SHP77 treated with DMSO at 0.1 percent for 48 hours (cell line): ENCODE results near the gene HELT.
"Not testable (repeated sequence)": the region's sequence is repeated elsewhere in the genome, so short reads cannot be mapped to it uniquely, and the experiment has no call there.

Experiments
- DNase-seq: peaks from one replicate; lab custom pipeline; 2025; lab: John Stamatoyannopoulos, UW

Gene HELT, protein sequence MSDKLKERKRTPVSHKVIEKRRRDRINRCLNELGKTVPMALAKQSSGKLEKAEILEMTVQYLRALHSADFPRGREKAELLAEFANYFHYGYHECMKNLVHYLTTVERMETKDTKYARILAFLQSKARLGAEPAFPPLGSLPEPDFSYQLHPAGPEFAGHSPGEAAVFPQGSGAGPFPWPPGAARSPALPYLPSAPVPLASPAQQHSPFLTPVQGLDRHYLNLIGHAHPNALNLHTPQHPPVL

DNA sequence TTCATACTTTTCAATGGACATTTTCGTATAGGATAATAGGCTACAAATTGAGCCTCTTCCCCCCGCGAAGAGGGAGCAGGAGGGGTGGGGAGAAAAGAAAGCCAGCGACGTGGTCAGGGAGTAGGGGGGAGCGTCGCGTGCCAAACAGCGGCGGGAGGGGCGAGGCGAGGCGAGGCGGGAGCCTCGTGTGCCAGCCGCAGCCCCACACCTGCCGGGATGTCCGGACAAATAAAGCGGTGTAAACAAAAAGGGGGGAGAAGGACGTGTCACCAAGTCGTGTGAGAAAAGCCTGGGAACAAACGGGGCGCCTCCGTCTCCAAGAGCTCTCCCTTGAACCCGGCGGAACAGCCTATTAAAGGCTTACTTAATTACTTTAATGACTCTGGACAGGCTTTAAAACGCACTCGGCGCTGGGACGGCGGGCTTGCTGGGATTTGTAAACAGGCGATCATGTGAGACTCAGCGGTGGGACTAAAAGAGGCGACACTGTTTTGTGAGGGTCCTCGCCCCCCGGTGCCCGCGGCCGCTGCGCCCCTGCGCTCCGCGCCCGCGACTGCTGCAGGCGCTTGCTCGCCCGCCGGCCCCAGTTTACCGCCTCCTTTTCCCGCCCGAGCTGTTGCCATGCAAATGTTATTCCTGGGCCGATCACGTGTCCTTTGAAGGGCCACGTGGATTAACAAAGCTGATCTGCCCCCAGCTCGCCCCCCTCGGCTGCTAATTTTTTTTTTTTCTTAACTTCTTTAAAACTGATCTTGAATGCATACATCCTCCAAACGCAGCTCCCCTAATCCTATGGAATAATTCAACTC lies at the start of gene HELT:
TSS of gene HELT (plus strand) at position 527 of the 809 bp plus-strand sequence. CDS start 439 bp downstream, outside the sequence.
- DNase-seq, result no peak

DNA sequence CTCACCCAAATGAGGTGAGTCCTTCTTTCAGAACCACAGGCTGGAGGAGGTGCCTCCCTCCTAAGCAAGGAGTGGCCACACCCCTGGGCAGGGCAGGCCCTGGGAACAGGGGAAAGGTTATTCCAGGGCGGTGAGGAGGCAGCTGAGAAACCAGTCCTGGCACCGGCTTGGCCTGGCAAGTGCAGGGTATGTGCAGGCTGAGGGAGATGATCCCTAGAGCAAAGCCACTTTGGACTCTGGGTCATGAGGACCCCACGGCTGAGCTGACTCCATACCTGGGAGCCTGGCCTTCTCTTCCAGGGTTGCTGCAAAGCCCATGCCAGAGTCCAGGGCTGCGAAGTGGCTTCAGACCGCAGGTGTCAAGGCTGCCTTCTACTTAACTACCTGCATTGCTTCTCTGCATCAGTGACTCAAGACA lies 49.5 kb upstream of the HELT start:
- DNase-seq, result no peak

DNA sequence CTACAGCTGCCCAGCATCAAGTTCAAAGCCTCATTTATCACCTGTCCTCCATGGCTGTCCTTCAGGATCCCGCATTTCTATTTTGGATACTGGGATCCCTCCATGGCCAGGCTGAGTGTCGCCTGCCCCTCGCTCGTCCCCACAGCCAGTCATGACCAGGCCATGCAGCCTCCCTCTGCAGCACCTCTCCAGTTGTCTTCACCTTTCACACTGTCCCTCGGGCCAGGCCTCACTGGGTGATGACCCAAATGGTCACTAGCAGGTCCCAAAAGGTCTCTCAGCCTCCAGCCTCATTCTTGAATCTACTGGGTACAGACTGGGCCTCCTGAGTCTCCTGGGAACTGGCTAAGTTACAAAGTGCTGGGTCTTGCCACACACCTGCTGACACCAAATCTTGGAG lies 48.7 kb upstream of the HELT start:
- DNase-seq, result no peak

DNA sequence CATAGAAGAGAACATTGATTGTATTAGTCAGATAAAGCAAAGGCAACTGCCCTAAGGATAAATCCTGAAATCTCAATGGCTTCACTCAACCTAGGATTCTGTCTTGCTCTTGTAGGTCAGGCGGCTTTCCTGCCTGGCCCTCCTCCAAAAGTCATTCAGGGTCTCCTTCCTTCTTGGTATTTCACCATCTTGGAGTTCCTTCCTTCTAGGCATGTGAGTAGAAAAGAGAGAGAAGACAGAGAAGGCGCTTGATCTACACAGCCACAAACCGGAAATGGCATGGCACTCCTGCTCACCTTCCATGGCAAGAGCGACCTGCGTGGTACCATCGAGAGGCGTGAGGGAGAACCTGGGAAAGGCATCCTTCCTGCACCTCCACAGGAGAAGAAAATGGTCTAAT lies 45.3 kb upstream of the HELT start:
- no peak for DNase-seq

DNA sequence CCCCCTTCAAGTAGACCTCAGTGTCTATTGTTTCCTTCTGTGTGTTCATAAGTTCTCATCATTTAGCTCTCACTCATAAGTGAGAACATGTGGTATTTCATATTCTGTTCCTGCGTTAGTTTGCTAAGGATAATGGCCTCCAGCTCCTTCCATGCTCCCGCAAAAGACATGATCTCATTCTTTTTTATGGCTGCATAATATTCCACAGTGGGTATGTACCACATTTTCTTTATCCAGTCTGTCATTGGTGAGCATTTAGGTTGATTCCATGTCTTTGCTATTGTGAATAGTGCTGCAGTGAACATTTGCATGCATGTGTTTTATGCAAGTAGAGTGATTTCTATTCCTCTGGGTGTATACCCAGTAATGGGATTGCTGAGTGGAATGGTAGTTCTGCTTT lies 41.9 kb upstream of the HELT start:
- DNase-seq, result not testable (repeated sequence)

DNA sequence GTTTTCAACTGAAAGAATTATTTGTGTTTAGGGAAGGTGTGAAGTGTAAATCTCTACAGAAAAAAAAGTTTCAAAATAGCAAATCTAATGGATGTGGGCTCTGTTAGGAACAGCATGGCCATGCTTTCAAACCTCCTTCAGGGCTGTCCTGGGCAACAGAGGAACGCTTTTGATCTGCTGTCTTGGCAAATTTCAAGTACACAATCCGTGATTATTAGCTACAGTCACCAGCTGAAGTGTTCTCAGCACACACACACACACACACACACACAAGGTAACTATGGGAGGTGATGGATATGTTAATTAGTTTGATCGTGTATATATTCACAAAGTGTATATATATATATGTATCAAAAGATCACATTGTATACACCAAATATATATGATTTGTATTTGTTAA lies 40.5 kb upstream of the HELT start:
- no peak for DNase-seq

DNA sequence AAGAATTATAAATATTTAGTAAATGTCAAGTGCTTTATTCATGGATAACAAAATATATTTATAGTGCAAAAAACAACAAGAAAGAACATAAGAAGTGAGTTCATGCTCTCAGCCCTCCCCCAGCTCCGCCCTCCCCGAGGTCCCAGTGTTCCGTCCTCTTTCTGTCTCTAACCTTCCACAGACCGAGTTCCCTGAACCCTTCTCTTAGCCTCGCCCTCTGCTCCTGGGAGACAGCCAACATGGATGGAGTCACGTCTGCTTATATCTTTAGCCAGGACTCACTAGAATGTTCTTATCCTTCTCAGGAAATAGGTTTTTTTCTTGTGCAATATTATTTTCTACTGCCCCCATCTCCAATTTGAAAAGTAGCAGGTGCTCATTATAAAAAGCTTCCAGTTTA lies 40.1 kb upstream of the HELT start:
- no peak for DNase-seq

DNA sequence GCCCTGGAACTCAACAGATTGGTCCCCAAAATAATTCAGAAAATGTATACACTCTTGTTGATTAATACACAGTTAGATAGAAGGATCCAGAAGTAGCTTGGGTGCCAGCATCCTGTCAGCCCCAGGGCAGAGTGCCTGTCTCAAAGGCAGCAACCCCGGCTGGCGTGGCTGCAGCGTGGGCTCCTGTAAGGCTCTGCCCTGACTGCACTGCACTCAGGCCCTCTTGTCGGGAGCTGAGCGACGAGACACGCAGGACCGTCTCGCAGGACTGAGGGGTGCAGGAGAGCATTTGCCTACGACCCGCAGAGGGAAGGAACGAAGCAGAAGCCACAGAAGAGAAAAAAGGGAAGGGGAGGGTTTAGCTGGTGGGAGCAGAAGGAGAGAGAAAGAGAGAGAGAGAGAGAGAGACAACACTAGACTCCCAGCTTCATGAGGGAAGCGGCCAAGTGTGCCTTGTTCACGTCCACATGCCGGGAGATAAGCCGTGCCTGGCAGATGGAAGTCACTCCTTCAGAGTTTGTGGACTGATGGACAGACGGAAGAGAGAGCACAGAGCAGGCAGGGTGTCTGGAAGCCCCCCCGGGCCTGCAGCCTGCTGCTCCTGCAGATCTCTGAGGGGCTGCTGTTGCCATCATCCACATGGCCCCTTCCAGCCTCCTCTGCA lies 38.7 kb upstream of the HELT start:
- DNase-seq, result no peak

DNA sequence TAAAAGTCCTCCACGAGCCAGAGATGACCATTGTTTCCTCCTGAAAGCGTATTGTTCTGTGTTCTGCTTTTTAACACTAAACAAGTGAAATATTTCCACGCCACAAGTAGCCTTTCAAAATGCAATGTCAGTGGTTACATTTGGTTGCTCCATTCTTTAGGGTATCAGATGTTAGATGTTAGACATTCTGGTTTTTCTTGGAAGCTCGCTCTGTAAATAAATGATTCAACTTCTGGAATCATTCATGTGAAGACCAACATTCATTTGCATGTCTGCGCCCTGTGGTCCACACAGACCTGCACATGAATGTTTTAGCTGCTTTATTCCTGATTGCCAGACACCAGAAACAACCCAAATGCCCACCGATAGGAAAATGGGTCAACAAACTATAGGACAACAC lies 38.0 kb upstream of the HELT start:
- DNase-seq, result no peak

DNA sequence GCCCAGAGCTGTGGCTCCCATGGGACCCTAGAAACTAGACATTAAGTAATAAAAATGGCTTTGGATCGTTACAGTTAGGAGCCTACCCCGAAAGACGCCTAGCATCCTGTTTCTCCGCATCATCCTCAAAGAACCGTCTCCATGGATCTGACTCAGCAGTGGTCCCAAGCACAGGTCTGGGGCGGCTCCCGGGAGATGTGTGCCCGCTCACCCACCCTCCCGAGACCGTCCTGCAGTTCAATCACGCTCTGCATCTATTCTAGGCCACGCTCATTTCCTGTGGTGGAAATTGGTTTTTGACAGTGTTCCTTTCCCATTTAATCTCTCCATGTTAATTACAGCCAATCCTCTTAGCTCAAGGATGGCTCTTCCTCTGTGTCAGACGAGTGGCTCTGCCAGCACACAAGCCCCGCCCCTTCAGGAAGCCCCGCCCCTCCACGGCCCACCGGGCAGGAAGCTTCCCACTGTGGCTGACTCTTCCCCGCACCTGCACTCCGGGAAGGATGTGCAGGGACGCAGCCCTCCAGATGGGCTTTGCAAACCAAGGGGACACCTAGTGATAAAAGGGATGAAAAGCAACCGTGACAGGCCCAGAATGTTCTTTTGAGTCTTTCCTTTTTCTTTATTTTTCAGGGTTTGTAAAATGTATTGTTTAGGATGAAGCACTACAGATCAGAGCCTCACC lies 34.5 kb upstream of the HELT start:
- DNase-seq, result no peak

DNA sequence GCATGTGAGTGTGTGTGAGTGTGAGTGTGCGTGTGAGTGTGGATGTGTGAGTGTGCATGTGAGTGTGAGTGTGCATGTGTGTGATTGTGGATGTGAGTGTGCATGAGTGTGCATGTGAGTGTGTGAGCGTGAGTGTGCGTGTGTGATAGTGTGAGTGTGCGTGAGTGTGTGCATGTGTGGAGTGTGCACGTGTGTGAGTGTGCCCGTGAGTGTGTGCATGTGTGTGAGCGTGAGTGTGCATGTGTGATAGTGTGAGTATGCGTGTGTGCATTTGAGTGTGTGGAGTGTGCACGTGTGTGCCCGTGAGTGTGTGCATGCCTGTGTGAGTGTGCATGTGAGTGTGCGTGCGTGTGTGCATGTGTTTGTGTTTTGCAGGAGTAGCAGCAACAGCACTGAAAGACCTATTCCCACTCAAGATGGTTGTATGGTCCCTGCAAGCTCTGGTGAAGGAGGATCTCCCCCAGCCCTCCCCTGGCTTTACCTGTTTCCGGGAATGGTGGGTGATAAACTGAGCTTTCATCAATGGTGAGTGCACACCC lies 30.7 kb upstream of the HELT start:
- DNase-seq, result no peak

DNA sequence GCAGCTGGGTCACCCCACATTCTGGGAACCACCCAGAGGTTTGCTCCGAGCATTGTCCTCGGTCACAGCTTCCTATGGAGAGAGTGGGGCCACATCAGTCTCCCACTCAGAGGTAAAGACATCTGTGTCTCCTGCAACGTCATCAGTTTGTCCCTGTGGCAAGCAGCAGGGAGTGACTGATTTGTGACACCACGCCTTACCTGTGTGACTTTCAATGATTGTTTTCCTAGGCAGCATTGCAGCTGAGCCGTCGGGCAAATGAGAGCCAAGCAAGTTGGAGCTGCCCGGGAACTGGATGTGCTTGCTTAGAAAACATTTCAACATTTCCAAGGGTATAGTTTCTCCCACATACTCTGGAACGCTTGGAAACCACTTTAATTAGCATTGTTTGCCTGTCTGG lies 29.7 kb upstream of the HELT start:
- DNase-seq, result no peak

DNA sequence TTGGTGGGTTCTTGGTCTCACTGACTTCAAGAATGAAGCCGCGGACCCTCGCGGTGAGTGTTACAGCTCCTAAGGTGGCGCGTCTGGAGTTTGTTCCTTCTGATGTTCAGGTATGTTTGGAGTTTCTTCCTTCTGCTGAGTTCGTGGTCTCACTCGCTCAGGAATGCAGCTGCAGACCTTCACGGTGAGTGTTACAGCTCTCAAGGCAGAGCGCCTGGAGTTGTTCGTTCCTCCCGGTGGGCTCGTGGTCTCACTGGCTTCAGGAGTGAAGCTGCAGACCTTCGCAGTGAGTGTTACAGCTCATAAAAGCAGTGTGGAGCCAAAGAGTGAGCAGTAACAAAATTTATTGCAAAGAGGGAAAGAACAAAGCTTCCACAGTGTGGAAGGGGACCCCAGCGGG lies 29.0 kb upstream of the HELT start:
- not testable (repeated sequence) for DNase-seq

DNA sequence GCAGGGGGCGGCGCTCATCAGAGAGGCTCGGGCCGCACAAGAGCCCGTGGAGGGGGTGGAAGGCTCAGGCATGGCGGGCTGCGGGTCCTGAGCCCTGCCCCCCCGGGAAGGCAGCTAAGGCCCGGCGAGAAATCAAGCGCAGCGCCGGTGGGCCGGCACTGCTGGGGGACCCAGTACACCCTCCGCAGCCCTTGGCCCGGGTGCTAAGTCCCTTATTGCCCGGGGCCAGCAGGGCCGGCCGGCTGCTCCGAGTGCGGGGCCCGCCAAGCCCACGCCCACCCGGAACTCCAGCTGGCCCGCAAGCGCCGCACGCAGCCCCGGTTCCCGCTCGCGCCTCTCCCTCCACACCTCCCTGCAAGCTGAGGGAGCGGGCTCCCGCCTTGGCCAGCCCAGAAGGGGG lies 28.2 kb upstream of the HELT start:
- not testable (repeated sequence) for DNase-seq

DNA sequence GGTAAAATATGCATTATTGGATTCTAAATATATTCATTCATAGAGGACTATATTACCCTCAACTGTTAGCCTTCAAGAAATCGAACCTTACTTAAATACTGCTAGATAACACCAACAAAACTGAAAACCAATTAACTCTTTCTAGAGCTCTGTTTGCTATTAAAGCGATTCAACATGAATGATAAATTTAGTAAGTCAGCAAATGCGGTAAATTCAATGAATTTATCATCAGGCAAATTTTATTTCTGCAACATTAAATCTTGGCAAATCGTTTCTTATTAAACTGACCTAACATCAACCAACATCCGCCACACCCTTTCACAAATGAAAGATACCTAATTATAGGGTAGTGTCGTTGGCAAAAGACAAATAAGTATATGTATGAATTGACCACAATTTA lies 26.4 kb upstream of the HELT start:
- DNase-seq, result no peak

DNA sequence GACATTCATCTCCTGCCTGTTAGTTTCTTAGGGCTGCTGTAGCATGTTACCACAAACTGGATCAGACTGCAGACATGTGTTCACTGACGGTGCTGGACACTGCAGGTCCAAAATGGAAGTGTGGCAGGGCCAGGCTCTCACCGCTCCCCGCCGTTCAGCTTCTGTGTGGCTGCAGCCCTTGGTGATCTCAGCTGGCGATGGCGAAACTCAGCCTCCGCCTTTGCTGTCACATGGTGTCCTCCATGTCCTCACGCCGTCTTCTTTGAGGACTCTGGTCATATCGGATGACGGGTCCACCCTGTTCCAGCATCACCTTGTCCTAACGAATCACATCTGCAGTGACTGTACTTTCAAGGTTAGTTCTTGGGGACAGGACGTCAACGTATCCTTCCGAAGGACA lies 25.9 kb upstream of the HELT start:
- no peak for DNase-seq

DNA sequence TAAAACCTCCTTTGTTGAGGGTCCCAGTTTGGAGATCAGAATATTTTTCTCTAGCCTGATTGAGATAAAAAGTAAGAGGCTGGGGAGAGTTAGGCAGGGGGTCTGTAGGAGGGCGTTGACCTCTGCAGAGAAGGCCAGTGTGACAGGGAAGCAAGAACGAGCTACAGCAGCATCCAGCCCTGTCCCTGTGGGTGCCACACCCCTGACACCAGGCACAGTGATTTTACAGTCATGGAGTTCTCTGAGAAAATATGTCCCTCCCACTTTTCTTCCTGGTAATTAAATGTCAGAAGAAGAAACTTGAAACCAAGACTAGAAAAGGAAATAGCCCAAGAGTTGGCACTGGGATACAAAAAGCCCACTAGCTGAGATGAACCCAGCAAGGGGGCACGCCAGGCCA lies 25.0 kb upstream of the HELT start:
- no peak for DNase-seq

DNA sequence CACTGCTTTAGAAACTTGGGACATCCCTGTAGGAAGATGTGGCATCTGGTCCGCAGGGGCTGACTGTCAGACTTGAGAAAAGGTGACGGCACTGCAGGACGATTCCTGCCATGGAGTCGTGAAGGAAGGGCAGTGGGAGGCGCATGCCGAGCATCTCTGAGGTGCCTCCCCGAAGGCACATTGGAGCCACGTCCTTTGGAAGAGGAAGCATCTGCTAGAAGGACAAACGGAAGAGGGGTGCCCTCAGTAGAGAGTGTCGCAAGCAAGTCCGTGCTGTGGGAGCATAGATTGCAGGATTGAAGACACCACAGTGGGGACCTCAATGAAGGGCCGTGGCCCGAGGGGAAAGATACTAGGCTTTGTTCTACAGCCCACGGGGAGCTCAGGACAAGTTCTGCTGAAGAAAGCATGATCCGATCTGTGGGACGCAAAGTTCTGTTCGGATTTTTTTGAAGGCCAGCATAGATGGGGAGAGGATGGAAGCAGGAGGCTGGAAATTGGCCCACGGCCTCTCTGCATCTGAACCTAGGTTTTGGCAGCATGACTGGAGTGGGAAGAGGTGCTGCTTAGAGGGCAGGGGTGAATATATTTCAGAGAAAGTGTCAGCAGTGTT lies 24.2 kb upstream of the HELT start:
- no peak for DNase-seq

DNA sequence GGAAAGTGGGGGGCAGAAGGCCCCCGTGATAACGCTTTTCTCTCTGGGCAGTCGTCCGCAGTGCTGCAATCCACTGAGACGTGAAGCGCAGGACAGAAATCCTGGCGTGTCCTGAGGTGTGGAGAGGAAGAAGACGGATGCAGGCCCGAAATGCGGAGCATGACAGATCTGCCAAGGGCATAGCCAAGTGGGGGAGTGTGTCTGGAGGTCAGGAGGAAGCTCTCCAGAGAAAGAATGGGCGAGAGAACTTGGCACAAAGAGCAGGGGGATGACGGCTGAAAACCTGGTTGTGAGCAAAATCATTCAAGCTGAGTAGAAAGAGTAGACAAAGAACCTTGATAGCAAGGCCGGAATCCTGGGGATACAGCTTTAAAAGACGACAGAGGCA lies 23.7 kb upstream of the HELT start:
- no peak for DNase-seq

DNA sequence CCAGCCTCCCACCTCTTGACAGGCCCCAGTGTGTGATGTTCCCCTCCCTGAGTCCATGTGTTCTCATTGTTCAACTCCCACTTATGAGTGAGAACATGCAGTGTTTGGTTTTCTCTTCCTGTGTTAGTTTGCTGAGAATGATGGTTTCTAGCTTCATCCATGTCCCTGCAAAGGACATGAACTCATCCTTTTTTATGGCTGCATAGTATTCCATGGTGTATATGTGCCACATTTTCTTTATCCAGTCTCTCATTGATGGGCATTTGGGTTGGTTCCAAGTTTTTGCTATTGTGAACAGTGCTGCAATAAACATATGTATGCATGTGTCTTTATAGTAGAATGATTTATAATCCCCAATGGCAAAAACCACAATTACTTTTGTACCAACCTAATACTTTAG lies 20.6 kb upstream of the HELT start:
- not testable (repeated sequence) for DNase-seq

DNA sequence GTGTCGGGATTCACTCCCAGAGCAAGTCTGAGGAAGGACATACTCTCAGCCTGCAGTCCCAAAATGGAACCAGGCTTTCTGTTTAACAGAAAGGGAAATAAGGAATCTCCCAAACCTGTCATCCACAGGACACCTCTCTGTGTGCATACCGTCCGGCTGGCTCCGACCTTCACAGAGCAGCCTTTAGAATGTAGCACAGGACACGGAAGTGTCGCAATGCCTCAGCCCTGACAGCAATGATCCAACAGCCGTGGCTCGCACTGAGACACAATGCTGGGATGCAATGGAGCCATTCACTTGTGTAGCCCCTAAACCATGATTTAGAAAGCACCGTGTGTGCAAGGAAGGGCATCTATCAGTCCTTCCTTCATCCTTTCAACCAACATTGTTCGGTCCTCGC lies 15.5 kb upstream of the HELT start:
- no peak for DNase-seq
